Calu3 (cell line): ENCODE data around the gene CCDC116. TPM values are rescaled to one million over a fixed set of nuclear protein-coding genes. Genes with fewer than 3 reads are reported as not detected.
A peak's percentile ranks its signal among the peaks of the same experiment; 100 is the strongest.

ENCODE experiments used
- BruUV-seq: library from RNA; stranded (reverse); fragments of 400-500 nt; replicated peaks from 2 replicates; lab custom pipeline; 2021; lab: Mats Ljungman, UMichigan
- CTCF ChIA-PET: fragments of 300-600 bp; sonication (Branson Sonifier 250); formaldehyde crosslinking; loops from one replicate; lab custom pipeline; 2022; ENCODE audit warnings: antibody characterized with exemption; lab: Charles Lee
- DNase-seq: peaks from one replicate; pipeline ENCODE4 v3.0.0; 2022
- H3K27ac Mint-ChIP-seq: one replicate; pipeline ENCODE4 v1.8.0; 2022; ENCODE audit warnings: mixed read lengths; ENCODE audit not compliant: unreplicated experiment
- H3K27me3 Mint-ChIP-seq: one replicate; pipeline ENCODE4 v1.8.0; 2022; ENCODE audit warnings: mixed read lengths; ENCODE audit not compliant: unreplicated experiment
- H3K36me3 Mint-ChIP-seq: one replicate; pipeline ENCODE4 v1.8.0; 2022; ENCODE audit warnings: mild to moderate bottlenecking, moderate library complexity, mixed read lengths; ENCODE audit not compliant: insufficient read depth, unreplicated experiment
- H3K4me1 Mint-ChIP-seq: one replicate; pipeline ENCODE4 v1.8.0; 2022; ENCODE audit warnings: mild to moderate bottlenecking, low read depth, mixed read lengths; ENCODE audit not compliant: unreplicated experiment
- H3K4me3 Mint-ChIP-seq: one replicate; pipeline ENCODE4 v1.8.0; 2022; ENCODE audit warnings: mild to moderate bottlenecking, low read depth, moderate library complexity, mixed read lengths; ENCODE audit not compliant: unreplicated experiment
- H3K9me3 Mint-ChIP-seq: one replicate; pipeline ENCODE4 v1.8.0; 2022; ENCODE audit warnings: low read depth, mixed read lengths; ENCODE audit not compliant: unreplicated experiment
- CTCF ChIP-seq: fragments of 200-600 bp; IDR thresholded peaks from one replicate; pipeline ENCODE4 v1.8.0; 2022; ENCODE audit warnings: antibody characterized with exemption; ENCODE audit not compliant: unreplicated experiment
- intact Hi-C: fragments of 100-400 bp; cut with micrococcal nuclease; formaldehyde crosslinking; loops from one replicate; pipeline ENCODE4 v1.10.0; 2022; ENCODE audit not compliant: unreplicated experiment
- total RNA-seq: library from RNA; stranded (reverse); gene quantifications from 2 replicates; pipeline ENCODE4 v1.2.3, GENCODE V29; 2022

CCDC116 gene
- total RNA-seq, 1 experiment from 2014 or later, result not detected

DNA sequence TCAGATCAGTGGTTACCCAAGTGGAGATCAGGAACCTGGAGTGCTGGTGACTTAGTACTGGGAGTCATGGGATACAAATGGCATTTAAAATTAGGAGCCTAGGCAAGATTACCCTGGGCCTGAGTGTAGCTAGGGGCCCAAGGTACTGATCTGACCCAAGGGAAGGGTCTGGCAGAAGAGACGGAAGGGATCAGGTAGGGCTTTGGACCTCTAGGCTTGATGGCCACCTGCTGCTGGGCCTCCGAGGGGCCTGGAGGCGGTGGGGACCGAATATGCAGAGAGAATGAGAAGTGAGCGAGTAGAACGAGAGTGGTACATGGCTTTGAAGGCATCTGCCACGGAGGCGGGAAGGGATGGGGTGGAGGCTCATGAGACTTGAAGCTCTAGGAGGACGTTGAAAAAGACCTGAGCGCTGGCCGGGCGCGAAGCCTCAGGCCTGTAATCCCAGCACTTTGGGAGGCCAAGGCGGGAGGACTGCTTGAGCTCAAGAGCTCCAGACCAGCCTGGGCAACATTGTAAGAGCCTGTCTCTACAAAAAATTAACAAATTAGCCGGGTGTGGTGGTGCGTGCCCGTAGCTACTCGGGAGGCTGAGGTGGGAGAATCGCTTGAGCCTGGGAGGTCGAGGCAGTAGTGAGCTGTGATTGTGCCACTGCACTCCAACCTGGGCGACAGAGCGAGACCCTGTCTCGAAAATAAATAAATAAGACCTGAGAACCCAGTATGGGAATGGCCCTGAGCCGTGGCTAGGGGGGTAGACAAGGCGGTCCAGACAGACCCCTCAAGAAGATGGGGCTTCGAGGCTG, 32.7 kb downstream of the CCDC116 start:
- peaks cover 51% of the 10 kb centered on the region for H3K36me3 Mint-ChIP-seq
- peaks cover 14% of the 10 kb centered on the region for H3K4me1 Mint-ChIP-seq
- CTCF ChIA-PET, result interaction anchor here (1.2 kb wide), 1 partner anchor 19 kb away, joined by 3 read pairs; no protein-coding TSS in a partner anchor
- H3K4me3 Mint-ChIP-seq, result peak overlapping the region; percentile 92
- H3K9me3 Mint-ChIP-seq, result no peaks in the 10 kb centered on the region
- no peaks in the 10 kb centered on the region for H3K27me3 Mint-ChIP-seq
- intact Hi-C loops, result no loop called here
- peak overlapping the region; percentile 94 for H3K27ac Mint-ChIP-seq
- no peak for DNase-seq
- no TSS peak for BruUV-seq
- no peak for TF ChIP-seq CTCF

- H3K36me3 Mint-ChIP-seq, result peaks cover 43% of the 10 kb centered on the region
- CTCF ChIA-PET, result interaction anchor here (0.7 to 1.2 kb wide), 2 partner anchors 17 to 20 kb away, joined by 3 to 7 read pairs; no protein-coding TSS in a partner anchor
- no TSS peak for BruUV-seq
- no peaks in the 10 kb centered on the region for H3K9me3 Mint-ChIP-seq
- peak overlapping the region; percentile 92 for H3K4me3 Mint-ChIP-seq
- no peak for DNase-seq
- no peak for TF ChIP-seq CTCF
- H3K4me1 Mint-ChIP-seq, result peaks cover 14% of the 10 kb centered on the region
- no peaks in the 10 kb centered on the region for H3K27me3 Mint-ChIP-seq
- peak overlapping the region; percentile 94 for H3K27ac Mint-ChIP-seq
- intact Hi-C loops, result no loop called here
Measured at GRCh38 chr22:21666786-21667185, 34.2 kb downstream of the CCDC116 start.

DNA sequence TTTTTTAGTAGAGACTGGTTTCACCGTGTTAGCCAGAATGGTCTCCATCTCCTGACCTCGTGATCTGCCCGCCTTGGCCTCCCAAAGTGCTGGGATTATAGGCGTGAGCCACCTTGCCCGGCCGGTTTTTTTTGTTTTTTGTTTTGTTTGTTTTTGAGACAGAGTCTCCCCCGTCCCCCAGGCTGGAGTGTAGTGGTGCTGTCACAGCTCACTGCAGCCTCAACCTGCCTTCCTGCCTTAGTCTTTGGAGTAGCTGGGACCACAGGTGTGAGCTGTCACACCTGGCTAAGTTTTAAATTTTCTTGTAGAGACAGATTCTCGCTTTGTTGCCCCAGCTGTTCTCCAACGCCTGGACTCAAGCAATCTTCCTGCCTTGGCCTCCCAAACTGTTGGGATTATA, 36.5 kb downstream of the CCDC116 start:
- intact Hi-C loops, result no loop called here
- H3K4me1 Mint-ChIP-seq, result peaks cover 14% of the 10 kb centered on the region
- DNase-seq, result no peak
- H3K27me3 Mint-ChIP-seq, result no peaks in the 10 kb centered on the region
- CTCF ChIA-PET, result interaction anchor here (0.6 kb wide), 1 partner anchor 767 kb away, joined by 4 read pairs; no protein-coding TSS in a partner anchor
- no TSS peak for BruUV-seq
- no peaks in the 10 kb centered on the region for H3K9me3 Mint-ChIP-seq
- no peak overlapping the region for H3K27ac Mint-ChIP-seq
- no peak overlapping the region for H3K4me3 Mint-ChIP-seq
- peaks cover 51% of the 10 kb centered on the region for H3K36me3 Mint-ChIP-seq
- TF ChIP-seq CTCF, result no peak

DNA sequence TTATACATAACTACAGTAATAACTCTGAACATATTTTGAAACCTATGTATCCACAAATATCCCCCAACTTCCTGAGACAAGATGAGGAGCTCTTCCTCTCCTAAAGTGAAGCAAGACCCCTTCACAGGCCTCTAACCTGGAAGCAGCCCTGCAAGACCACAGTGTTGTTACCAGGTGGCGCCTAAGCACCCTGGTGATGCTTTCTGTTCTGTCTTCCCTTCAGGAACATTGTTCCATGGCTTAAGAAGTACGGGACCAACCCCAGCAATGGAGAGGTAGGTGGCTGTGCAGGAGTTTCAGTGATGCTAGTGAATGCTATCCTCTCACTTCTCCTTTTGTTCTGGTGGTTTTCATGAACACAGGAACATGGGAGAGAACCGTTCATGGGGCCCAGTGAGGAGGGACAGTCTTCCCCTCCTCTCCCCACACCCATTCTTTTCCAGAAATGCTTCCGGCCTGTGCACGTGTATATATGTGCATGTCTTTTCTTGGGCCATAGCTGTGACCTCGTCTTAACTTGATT, 39.6 kb downstream of the CCDC116 start:
- TF ChIP-seq CTCF, result no peak
- Mint-ChIP-seq H3K4me3 (no peak overlapping the region), H3K27me3 (no peaks in the 10 kb centered on the region), H3K27ac (no peak overlapping the region), H3K9me3 (no peaks in the 10 kb centered on the region), H3K36me3 (peaks cover 36% of the 10 kb centered on the region), H3K4me1 (peaks cover 14% of the 10 kb centered on the region)
- intact Hi-C loops, result no loop called here
- no TSS peak for BruUV-seq
- CTCF ChIA-PET, result no interaction called here
- no peak for DNase-seq
